GM19023 (cell line): Measurements from ENCODE around the gene FPR2.

Experiments
- ATAC-seq: cut with Tn5 transposase; IDR thresholded peaks from one replicate; pipeline ENCODE4 v1.9.1; 2021; ENCODE audit warnings: mild to moderate bottlenecking, moderate library complexity; ENCODE audit not compliant: unreplicated experiment

The FPR2 gene

GRCh38 chr19:51781999-51782398 is 21.0 kb downstream of the FPR2 start:
- ATAC-seq, result no peak

DNA sequence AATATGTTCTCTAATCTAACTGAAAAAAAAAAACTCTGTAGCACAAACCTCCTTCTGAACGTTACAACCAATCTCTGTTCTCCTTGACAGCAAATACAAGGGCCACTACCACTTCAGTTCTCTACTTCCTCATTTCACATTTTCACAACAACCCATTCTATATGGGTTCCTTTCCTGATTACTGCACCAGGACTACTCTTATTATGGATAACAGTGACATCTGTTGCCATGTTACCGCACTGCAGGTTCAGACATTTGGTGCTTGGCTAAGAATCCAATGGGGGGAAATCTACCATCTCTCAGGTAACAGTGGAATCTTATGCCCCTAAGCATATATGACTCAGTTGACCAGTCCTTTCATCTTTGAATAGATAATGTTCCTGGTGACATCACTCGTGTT is 22.4 kb downstream of the FPR2 start:
- no peak for ATAC-seq

GRCh38 chr19:51784109-51784785 is 23.3 kb downstream of the FPR2 start:
- no peak for ATAC-seq

DNA sequence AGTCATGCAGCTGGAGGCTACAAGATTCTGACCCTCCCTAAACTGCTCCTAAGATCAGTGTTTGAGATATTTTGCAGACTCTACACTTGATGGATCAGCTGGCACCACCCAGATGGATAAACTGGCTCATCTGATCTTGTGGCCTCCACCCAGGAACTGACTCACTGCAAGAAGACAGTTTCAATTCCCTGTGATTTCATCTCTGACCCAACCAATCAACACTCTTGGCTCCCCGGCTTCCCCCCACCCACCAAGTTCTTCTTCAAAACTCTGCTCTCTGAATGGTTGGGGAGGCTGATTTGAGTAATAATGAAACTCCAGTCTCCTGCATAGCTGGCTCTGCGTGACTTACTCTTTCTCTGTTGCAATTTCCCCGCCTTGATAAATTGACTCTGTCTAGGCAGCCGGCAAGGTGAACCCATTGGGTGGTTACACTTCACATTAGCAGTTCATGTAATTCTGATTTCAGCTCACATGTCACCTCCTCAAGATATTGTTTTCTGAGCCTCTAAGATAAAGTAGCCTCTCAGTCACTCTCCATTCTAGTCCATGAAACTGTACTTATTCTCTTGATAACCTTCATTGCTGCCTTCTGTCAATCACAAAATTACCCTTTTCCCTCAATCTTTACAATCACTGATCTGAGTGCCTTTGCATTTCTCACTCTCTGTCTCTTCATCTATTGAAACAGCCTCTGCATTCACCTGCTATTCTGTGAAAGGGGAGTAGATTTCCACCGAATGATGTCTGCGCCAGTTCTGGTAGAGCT is 24.1 kb downstream of the FPR2 start:
- ATAC-seq, result no peak

GRCh38 chr19:51786646-51787494 is 25.9 kb downstream of the FPR2 start:
- no peak for ATAC-seq

DNA sequence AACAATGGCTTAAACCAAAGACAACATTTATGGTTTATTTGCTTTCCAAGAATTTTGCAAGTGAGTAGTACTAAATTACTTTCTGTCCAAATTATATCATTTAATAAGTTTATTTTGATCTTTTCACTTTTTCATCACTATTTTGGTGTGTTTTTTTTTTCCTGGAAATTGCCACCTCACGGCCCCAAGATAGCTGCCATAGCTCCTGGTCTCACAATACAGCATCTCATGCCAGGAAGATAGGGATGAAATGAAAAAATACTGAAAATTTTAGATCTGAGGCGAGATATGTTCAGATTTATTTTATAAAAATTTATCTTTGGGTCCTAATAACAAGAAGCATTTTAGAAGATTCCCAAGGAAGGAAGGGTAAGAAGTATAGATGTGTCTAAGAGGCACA is 27.0 kb downstream of the FPR2 start:
- ATAC-seq, result no peak

DNA sequence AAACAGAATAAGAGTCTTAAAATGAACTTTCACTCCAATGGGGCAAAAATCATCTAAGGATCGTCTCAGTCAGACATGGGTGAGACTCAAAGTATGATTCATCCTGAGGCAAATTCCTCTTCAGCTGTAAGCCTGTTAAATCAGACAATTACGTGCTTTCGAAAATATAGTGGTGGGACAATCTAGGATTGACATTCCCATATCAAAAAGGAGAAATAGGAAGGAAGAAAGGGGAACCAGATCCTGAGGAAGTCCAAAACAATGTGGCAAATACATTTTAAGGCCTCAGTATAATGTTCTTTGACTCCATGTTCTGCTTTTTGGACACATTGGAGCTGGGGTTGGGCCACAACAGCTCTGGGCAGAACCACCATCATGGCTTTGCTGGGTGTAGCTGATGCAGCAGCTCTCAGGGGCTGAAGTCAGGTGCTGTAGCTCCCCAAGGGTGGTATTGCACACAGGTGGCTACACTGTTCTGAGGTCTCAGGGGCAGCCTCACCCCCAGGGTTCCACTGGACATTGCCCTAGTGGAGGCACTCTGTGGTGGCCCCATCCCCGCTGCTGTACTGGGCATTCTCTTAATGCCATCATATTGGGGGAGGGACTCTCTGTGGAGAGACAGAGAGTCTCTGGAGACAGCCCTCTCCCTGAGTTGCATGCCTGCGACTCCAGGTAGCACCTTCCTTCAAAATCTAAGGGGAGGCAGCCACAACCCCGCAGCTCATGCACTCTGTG is 28.2 kb downstream of the FPR2 start:
- no peak for ATAC-seq

- ATAC-seq, result no peak
These were observed 32.0 kb downstream of the FPR2 start for GRCh38 chr19:51792932-51793331.

GRCh38 chr19:51793994-51794393 is 33.0 kb downstream of the FPR2 start:
- no peak for ATAC-seq

GRCh38 chr19:51794885-51795490 is 34.0 kb downstream of the FPR2 start, which contains the start of gene FPR3:
FPR3 (plus strand) TSS chr19:51795157; CDS start chr19:51823749, 28,592 bp downstream.
- ATAC-seq, result no peak

GRCh38 chr19:51796195-51796679 is 35.3 kb downstream of the FPR2 start:
- no peak for ATAC-seq

DNA sequence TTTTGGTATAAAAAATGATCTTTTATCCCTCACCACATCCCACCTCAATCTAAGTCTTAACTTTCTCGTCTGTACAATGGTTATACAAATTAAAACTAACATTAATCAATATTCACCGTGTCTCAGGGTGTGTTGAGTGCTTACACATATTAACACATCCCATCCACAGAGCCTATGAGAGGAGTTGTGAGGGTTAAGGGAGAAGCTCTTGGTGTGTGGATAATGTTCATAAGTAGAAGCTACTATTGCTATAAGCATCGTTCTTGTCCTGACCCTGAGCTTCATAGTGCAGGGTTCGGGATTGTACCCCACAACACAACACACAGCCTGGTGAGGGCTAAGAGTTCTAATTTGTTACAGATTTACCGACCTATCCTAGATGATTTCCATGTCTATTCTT is 36.5 kb downstream of the FPR2 start:
- ATAC-seq, result no peak

DNA sequence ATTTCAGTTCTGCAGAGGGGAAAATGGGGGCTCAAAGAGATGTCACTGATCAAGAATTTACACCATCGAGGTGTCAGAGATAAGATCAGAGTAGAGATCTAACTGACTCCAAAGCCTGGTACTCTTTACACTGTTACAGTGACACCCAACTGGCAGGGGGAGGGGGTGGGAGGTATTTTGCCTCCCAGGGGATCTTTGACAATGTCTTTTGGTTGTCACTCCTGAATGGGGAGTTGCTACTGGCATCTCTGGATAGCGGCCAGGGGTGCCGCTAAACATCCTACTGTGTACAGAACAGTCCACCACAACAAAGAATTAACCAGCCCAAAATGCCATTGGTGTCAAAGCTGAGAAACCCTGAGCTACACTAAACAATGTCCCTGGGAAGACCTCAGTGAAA is 37.1 kb downstream of the FPR2 start:
- ATAC-seq, result no peak

- no peak for ATAC-seq
These were observed 38.2 kb downstream of the FPR2 start for GRCh38 chr19:51799034-51799773.

DNA sequence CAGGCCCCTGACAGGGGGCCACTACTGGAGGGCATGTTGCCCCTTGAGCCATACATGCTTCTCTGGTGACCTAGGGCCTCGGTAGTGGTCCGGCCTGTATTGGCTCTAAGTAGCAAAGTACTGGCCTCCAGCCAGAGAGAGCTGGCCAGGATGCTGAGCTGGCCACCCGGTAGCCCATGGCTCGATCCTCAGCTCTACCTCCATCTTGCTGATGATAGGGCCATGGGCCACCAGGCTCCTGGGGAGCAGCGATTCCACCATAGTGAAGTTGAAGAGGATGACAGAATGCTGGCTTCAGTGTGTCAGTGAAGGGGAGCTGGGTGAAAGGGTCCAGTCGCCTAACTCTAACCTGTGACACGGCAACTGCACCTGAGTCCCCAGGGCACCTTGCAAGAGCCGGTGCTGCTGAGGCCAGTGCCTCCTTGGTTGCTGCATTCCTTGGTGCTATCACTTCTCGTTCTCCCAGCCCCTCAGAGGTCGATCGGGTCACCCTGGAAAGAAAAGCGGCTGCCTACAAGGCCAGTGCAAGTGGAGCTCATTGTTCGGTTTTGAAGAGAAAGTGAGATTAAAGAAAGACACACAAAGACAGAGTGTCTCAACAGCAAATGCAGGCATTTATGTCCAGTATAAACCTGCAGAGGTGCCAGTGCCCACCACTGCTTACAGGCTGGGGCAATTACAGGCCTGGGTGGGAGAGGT is 38.9 kb downstream of the FPR2 start:
- ATAC-seq, result no peak

DNA sequence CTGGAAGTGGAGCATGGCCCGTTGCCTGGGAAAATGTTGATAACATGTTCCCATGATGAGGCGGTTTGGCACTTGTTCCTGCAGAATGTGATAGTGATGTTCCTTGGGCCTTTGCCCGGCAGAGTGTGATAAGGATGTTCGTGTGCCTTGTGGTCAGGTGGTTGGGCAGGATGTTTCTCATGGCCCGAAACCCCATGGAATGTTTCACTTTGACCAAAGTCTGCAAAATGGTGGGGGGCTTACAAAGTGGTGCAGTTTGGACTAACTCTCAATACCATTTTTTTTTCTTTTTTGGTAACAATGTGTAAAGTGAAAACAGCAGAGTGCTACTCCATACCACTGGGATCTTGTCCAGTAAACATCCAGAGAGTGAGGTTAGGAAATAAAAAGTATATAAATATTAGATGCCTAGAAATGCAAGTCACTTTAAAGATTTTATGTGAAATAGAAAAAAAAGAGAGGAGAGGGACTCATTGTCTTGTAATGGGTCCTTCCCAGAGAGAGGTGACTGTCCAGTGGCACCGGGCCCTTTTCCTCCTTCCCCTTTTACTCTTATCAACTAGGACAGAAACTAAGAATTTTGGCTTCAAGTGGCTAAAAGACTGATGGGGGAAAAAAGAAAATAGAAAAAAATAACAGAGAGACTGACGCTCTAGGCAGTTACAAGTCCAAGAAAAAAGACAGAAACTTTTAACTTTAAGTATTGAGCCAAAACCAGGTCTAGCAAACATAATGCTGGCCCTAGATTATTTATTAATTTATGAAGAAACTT is 39.7 kb downstream of the FPR2 start:
- ATAC-seq, result no peak

DNA sequence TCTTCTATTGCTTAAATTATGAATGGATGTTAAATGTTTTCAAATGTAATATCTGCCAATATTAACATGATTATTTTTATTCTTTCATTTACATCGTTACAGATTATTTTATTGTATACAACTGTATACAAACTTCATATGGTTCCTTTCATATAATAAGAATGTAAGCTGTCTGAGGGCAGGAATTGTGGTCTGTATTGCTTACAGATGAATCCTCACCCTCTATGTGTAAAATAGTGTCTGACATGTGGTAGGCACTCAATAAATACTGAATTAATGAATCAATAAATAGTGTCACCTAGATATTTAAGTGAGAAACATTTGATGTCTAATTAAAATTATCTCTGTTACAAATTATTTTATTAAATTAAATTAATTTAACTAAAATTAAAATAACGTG is 41.8 kb downstream of the FPR2 start:
- no peak for ATAC-seq

DNA sequence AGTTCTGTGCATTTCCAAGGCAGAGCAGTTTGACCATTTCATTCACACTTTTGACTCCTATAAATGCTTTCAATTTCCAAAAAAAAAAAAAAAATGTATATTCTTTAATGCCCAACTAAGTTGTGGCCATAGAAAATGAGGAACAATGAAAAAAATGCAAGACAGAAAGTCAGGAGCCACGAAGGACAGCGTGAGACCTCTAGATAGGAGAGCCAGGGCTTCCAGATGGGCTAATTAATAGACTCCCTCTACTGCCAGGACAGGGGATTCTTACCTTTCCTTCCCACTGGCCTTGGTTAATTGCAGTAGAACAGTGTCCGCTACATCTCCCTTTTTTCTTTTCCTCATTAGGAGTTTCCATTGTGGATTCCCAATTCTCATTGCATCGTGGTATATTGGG is 42.5 kb downstream of the FPR2 start:
- ATAC-seq, result no peak
